NCI-H460 (cell line): ENCODE results near the gene CIAO1. TPM values are rescaled to one million over a fixed set of nuclear protein-coding genes. Genes with fewer than 3 reads are reported as not detected.

Experiments
- DNase-seq: peaks from one replicate; pipeline ENCODE4 v3.0.0-alpha.2; 2016; ENCODE audit warnings: low read depth; ENCODE audit errors: extremely low read depth
- total RNA-seq: library from RNA; depleted of rRNA; stranded (reverse); fragments of >200 nt; shearing (Covaris generic); gene quantifications from 2 replicates; pipeline ENCODE4 v1.2.3, GENCODE V29; 2014; rRNA removed

CIAO1 gene
- total RNA-seq, 1 experiment from 2014 or later, result 76.9 TPM

- peak; percentile 32 for DNase-seq
Measured at GRCh38 chr2:96320728-96321622, 55.0 kb downstream of the CIAO1 start.

Other genes with a start within 250 kb of the CIAO1 start
- gene GPAT2, start 231.3 kb upstream of the CIAO1 start, total RNA-seq, result not detected in 2 replicates
- not detected in 2 replicates for gene ADRA2B, start 149.7 kb upstream of the CIAO1 start, total RNA-seq
- not detected in 2 replicates for gene ASTL, start 127.7 kb upstream of the CIAO1 start, total RNA-seq
- gene DUSP2, start 120.8 kb upstream of the CIAO1 start, total RNA-seq, result 11.1 and 13.2 TPM in 2 replicates
- 170 and 177 TPM in 2 replicates for gene STARD7, start 57.4 kb upstream of the CIAO1 start, total RNA-seq
- 21.0 and 21.4 TPM in 2 replicates for gene TMEM127, start 228 bp upstream of the CIAO1 start, total RNA-seq
- 77.6 and 83.8 TPM in 2 replicates for gene SNRNP200, start 39.3 kb downstream of the CIAO1 start, total RNA-seq
- 0.09 TPM in 1 of 2 replicates, not detected in the other for gene ITPRIPL1, start 59.1 kb downstream of the CIAO1 start, total RNA-seq
- gene NCAPH, start 69.5 kb downstream of the CIAO1 start, total RNA-seq, result 24.1 and 32.5 TPM in 2 replicates
- gene NEURL3, start 239.1 kb downstream of the CIAO1 start, total RNA-seq, result not detected in 2 replicates